ENCODE data around the gene ACBD4.

The ACBD4 gene

GRCh38 chr17:45123076-45123770, 12.3 kb upstream of the ACBD4 start:
- no peak for TF ChIP-seq CEBPB (IDR thresholded peaks at IDR 0.05)
- TF ChIP-seq EP300 (IDR thresholded peaks at IDR 0.05; ENCODE audit: borderline replicate concordance): no peak
- TF ChIP-seq YY1 (IDR thresholded peaks at IDR 0.05; ENCODE audit: low read depth): no peak
- no peak for TF ChIP-seq EGR1 (IDR thresholded peaks at IDR 0.05)
- no peak for TF ChIP-seq FOXM1 (IDR thresholded peaks at IDR 0.05; ENCODE audit: borderline replicate concordance, low read depth)
- TF ChIP-seq TCF12 (IDR thresholded peaks at IDR 0.05; ENCODE audit: low read depth): no peak
- no peak for TF ChIP-seq RAD21 (IDR thresholded peaks at IDR 0.05; ENCODE audit: low read depth)
- TF ChIP-seq REST (IDR thresholded peaks at IDR 0.05; ENCODE audit: low read depth): no peak
- no peak for TF ChIP-seq NFIC (IDR thresholded peaks at IDR 0.05)
- no peak for TF ChIP-seq ZBTB7A (IDR thresholded peaks at IDR 0.05; ENCODE audit: low read depth)
- no peak for TF ChIP-seq TEAD4 (IDR thresholded peaks at IDR 0.05)
- TF ChIP-seq TAF1 (IDR thresholded peaks at IDR 0.05; ENCODE audit: low read depth): no peak
- no peak for TF ChIP-seq USF1 (IDR thresholded peaks at IDR 0.05)
- no peak for TF ChIP-seq CREB1 (IDR thresholded peaks at IDR 0.05; ENCODE audit: low read depth)

GRCh38 chr17:45123930-45124796, 11.3 kb upstream of the ACBD4 start:
- no peak for TF ChIP-seq REST (IDR thresholded peaks at IDR 0.05; ENCODE audit: low read depth)
- TF ChIP-seq TAF1 (IDR thresholded peaks at IDR 0.05; ENCODE audit: low read depth): no peak
- no peak for TF ChIP-seq CREB1 (IDR thresholded peaks at IDR 0.05; ENCODE audit: low read depth)
- no peak for TF ChIP-seq USF1 (IDR thresholded peaks at IDR 0.05)
- no peak for TF ChIP-seq RAD21 (IDR thresholded peaks at IDR 0.05; ENCODE audit: low read depth)
- no peak for TF ChIP-seq CEBPB (IDR thresholded peaks at IDR 0.05)
- peak; percentile 58; the same call in 1 of the 2 replicates for TF ChIP-seq TCF12 (IDR thresholded peaks at IDR 0.05; ENCODE audit: low read depth)
- TF ChIP-seq EP300 (IDR thresholded peaks at IDR 0.05; ENCODE audit: borderline replicate concordance): peak; percentile 60; the same call in 1 of the 2 replicates
- no peak for TF ChIP-seq MAX (IDR thresholded peaks at IDR 0.05)
- TF ChIP-seq TEAD4 (IDR thresholded peaks at IDR 0.05): no peak
- TF ChIP-seq EGR1 (IDR thresholded peaks at IDR 0.05): no peak
- TF ChIP-seq NFIC (IDR thresholded peaks at IDR 0.05): peak; percentile 37; the same call in 1 of the 2 replicates
- peak; percentile 81 for TF ChIP-seq ZBTB7A (IDR thresholded peaks at IDR 0.05; ENCODE audit: low read depth)
- TF ChIP-seq YY1 (IDR thresholded peaks at IDR 0.05; ENCODE audit: low read depth): peak; percentile 20; the same call in 1 of the 2 replicates
- no peak for TF ChIP-seq FOXM1 (IDR thresholded peaks at IDR 0.05; ENCODE audit: borderline replicate concordance, low read depth)

- no peak for TF ChIP-seq MAX (IDR thresholded peaks at IDR 0.05)
- TF ChIP-seq YY1 (IDR thresholded peaks at IDR 0.05; ENCODE audit: low read depth): no peak
- TF ChIP-seq TCF12 (IDR thresholded peaks at IDR 0.05; ENCODE audit: low read depth): no peak
- no peak for TF ChIP-seq CREB1 (IDR thresholded peaks at IDR 0.05; ENCODE audit: low read depth)
- no peak for TF ChIP-seq ZBTB7A (IDR thresholded peaks at IDR 0.05; ENCODE audit: low read depth)
- no peak for TF ChIP-seq TAF1 (IDR thresholded peaks at IDR 0.05; ENCODE audit: low read depth)
Measured at GRCh38 chr17:45125509-45125908, 10.0 kb upstream of the ACBD4 start.

GRCh38 chr17:45127207-45127547, 8.3 kb upstream of the ACBD4 start:
- TF ChIP-seq TEAD4 (IDR thresholded peaks at IDR 0.05) (no peak), YY1 (IDR thresholded peaks at IDR 0.05; ENCODE audit: low read depth) (no peak), FOXM1 (IDR thresholded peaks at IDR 0.05; ENCODE audit: borderline replicate concordance, low read depth) (no peak), USF1 (IDR thresholded peaks at IDR 0.05) (no peak), REST (IDR thresholded peaks at IDR 0.05; ENCODE audit: low read depth) (no peak), RAD21 (IDR thresholded peaks at IDR 0.05; ENCODE audit: low read depth) (no peak), MAX (IDR thresholded peaks at IDR 0.05) (no peak), TCF12 (IDR thresholded peaks at IDR 0.05; ENCODE audit: low read depth) (no peak), EGR1 (IDR thresholded peaks at IDR 0.05) (no peak), CEBPB (IDR thresholded peaks at IDR 0.05) (no peak), NFIC (IDR thresholded peaks at IDR 0.05) (no peak), ZBTB7A (IDR thresholded peaks at IDR 0.05; ENCODE audit: low read depth) (no peak), EP300 (IDR thresholded peaks at IDR 0.05; ENCODE audit: borderline replicate concordance) (no peak), CREB1 (IDR thresholded peaks at IDR 0.05; ENCODE audit: low read depth) (no peak), TAF1 (IDR thresholded peaks at IDR 0.05; ENCODE audit: low read depth) (no peak)

All from Ishikawa (cell line).